Calu3 (cell line): ENCODE data around the gene PPP1R3E. TPM values are rescaled to one million over a fixed set of nuclear protein-coding genes. Genes with fewer than 3 reads are reported as not detected.

Experiments used
- BruUV-seq: library from RNA; stranded (reverse); fragments of 400-500 nt; replicated peaks from 2 replicates; lab custom pipeline; 2021; lab: Mats Ljungman, UMichigan
- CTCF ChIA-PET: fragments of 300-600 bp; sonication (Branson Sonifier 250); formaldehyde crosslinking; loops from one replicate; lab custom pipeline; 2022; ENCODE audit warnings: antibody characterized with exemption; lab: Charles Lee
- DNase-seq: peaks from one replicate; pipeline ENCODE4 v3.0.0; 2022
- H3K27ac Mint-ChIP-seq: one replicate; pipeline ENCODE4 v1.8.0; 2022; ENCODE audit warnings: mixed read lengths; ENCODE audit not compliant: unreplicated experiment
- H3K27me3 Mint-ChIP-seq: one replicate; pipeline ENCODE4 v1.8.0; 2022; ENCODE audit warnings: mixed read lengths; ENCODE audit not compliant: unreplicated experiment
- H3K36me3 Mint-ChIP-seq: one replicate; pipeline ENCODE4 v1.8.0; 2022; ENCODE audit warnings: mild to moderate bottlenecking, moderate library complexity, mixed read lengths; ENCODE audit not compliant: insufficient read depth, unreplicated experiment
- H3K4me1 Mint-ChIP-seq: one replicate; pipeline ENCODE4 v1.8.0; 2022; ENCODE audit warnings: mild to moderate bottlenecking, low read depth, mixed read lengths; ENCODE audit not compliant: unreplicated experiment
- H3K4me3 Mint-ChIP-seq: one replicate; pipeline ENCODE4 v1.8.0; 2022; ENCODE audit warnings: mild to moderate bottlenecking, low read depth, moderate library complexity, mixed read lengths; ENCODE audit not compliant: unreplicated experiment
- H3K9me3 Mint-ChIP-seq: one replicate; pipeline ENCODE4 v1.8.0; 2022; ENCODE audit warnings: low read depth, mixed read lengths; ENCODE audit not compliant: unreplicated experiment
- intact Hi-C: fragments of 100-400 bp; cut with micrococcal nuclease; formaldehyde crosslinking; loops from one replicate; pipeline ENCODE4 v1.10.0; 2022; ENCODE audit not compliant: unreplicated experiment
- total RNA-seq: library from RNA; stranded (reverse); gene quantifications from 2 replicates; pipeline ENCODE4 v1.2.3, GENCODE V29; 2022
- TF ChIP-seq, protein P1 (sequence below): fragments of 200-600 bp; IDR thresholded peaks from one replicate; pipeline ENCODE4 v1.8.0; 2022; ENCODE audit warnings: antibody characterized with exemption; ENCODE audit not compliant: unreplicated experiment

PPP1R3E gene
- total RNA-seq, 1 experiment from 2014 or later = 12.8 TPM

DNA sequence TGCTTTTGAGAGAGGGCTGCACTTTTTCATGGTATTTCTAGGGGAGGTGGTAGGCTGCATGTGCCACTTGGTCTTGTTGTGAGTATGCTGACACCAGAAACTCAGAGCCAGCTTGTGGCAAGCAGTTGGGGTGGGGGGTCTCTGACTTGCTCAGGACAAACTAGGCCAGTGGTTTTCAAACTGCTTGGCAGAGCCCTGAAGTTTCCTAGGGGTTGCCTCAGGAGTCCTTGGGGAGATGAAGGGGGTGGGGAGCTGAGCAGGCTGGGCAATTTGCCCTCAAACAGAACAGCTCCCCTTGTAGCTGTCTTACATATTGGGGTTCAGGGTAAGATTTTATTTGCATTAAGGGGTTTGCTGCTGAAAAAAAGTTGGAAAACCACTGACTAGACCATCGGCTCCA, 7.9 kb upstream of the PPP1R3E start:
- Mint-ChIP-seq H3K27ac (no peak overlapping the region), H3K4me1 (peaks cover 23% of the 10 kb centered on the region), H3K9me3 (no peaks in the 10 kb centered on the region), H3K27me3 (no peaks in the 10 kb centered on the region), H3K4me3 (no peak overlapping the region), H3K36me3 (peaks cover 35% of the 10 kb centered on the region)
- TF ChIP-seq, protein P1, sequence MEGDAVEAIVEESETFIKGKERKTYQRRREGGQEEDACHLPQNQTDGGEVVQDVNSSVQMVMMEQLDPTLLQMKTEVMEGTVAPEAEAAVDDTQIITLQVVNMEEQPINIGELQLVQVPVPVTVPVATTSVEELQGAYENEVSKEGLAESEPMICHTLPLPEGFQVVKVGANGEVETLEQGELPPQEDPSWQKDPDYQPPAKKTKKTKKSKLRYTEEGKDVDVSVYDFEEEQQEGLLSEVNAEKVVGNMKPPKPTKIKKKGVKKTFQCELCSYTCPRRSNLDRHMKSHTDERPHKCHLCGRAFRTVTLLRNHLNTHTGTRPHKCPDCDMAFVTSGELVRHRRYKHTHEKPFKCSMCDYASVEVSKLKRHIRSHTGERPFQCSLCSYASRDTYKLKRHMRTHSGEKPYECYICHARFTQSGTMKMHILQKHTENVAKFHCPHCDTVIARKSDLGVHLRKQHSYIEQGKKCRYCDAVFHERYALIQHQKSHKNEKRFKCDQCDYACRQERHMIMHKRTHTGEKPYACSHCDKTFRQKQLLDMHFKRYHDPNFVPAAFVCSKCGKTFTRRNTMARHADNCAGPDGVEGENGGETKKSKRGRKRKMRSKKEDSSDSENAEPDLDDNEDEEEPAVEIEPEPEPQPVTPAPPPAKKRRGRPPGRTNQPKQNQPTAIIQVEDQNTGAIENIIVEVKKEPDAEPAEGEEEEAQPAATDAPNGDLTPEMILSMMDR = no peak
- intact Hi-C loops = no loop called here
- CTCF ChIA-PET = no interaction called here
- DNase-seq = no peak
- no TSS peak for BruUV-seq

DNA sequence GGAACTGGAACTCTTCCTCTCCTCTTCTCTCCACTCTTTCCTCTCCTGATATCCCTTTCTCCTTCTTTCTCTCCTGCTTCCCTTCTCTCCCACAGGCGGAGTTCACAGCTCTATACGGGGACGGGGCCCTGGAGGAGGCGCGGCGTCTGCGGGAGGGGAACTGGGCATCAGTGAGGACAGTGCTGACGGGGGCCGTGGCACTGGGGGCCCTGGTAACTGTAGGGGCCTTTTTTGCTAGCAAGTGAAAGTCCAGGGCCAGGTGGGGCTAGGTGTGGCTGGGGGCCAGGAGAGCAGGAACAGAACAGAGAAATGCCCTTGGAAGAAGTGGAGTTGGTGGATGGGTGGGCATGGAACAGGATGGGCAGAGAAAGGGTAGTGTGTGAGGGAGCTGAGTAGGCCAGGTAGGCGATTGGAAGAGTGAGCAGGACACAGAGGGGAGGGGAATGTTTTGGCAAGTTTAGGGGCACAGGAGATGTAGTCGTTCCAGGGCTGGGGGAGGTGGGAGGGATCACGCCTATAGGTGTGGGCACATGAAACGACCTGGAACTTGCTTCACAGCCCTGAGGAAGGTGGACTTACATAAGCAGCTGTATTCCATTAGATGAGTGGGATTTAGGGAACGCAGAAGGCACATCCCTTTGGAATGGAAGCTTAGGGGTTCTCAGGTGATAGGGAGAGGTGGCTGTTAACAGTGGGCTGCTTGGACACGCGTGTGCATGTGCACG, 6.2 kb upstream of the PPP1R3E start:
- no peaks in the 10 kb centered on the region for H3K9me3 Mint-ChIP-seq
- intact Hi-C loops = no loop called here
- H3K4me3 Mint-ChIP-seq = peak overlapping the region; percentile 91
- CTCF ChIA-PET = no interaction called here
- peaks cover 23% of the 10 kb centered on the region for H3K4me1 Mint-ChIP-seq
- H3K36me3 Mint-ChIP-seq = peaks cover 35% of the 10 kb centered on the region
- BruUV-seq = no TSS peak
- no peaks in the 10 kb centered on the region for H3K27me3 Mint-ChIP-seq
- no peak for DNase-seq
- TF ChIP-seq, protein P1 = no peak
- no peak overlapping the region for H3K27ac Mint-ChIP-seq

DNA sequence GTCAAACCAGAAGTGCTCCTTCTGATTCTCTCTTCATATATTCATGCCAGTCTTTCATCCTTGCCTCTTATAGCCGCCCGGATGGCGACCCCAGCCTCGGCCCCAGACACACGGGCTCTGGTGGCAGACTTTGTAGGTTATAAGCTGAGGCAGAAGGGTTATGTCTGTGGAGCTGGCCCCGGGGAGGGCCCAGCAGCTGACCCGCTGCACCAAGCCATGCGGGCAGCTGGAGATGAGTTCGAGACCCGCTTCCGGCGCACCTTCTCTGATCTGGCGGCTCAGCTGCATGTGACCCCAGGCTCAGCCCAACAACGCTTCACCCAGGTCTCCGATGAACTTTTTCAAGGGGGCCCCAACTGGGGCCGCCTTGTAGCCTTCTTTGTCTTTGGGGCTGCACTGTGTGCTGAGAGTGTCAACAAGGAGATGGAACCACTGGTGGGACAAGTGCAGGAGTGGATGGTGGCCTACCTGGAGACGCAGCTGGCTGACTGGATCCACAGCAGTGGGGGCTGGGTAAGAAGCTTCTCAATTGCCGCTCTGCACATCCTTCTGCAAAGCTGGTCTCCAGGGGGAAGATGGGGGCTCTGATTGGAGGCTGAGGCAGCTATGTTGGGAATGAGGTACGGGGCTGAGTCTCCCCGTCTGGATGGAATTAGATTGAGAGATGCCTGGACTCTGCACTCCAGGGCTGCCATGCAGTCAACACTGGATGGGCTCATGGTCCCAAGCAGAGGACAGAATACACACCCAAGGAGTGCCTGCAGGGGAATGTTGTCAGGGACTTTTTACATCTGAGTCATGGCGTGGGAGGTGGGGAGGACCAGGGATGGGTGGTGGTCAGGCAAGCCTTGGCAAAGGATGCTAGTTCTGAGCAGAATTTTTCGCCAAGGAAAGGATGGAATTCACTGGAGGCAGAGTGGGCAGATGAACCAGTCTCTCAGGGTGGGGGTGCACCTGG, 5.3 kb upstream of the PPP1R3E start:
- Mint-ChIP-seq H3K27ac (peak overlapping the region; percentile 85), H3K27me3 (no peaks in the 10 kb centered on the region), H3K36me3 (peaks cover 35% of the 10 kb centered on the region), H3K9me3 (no peaks in the 10 kb centered on the region), H3K4me1 (peaks cover 23% of the 10 kb centered on the region), H3K4me3 (peak overlapping the region; percentile 91)
- BruUV-seq = no TSS peak
- no peak for DNase-seq
- intact Hi-C loops = no loop called here
- CTCF ChIA-PET = interaction anchor here (0.5 to 2.8 kb wide), 3 partner anchors 14 to 274 kb away, joined by 5 to 12 read pairs (median 6); partner anchors contain the start of gene PABPN1
- TF ChIP-seq, protein P1 = no peak

DNA sequence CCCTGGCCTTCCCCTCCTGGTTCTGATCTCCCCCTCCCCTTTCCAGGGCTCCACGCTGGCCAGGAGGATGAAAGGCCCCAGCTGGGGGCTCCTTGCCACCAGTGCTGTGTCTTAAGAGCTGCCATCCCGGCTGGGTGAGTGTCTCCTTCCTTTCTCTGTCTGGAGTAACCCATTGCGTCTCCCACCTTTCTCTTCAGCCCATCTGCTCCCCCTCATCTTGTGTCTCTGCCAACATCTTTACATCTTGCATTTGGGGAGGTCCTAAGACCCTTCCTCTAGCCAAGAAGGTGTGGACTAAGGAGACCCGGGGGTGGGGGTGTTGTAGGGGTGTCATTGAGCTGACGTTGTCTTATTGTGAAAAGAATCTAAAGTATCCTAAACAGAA, 4.5 kb upstream of the PPP1R3E start:
- peaks cover 23% of the 10 kb centered on the region for H3K4me1 Mint-ChIP-seq
- DNase-seq = no peak
- BruUV-seq = no TSS peak
- CTCF ChIA-PET = interaction anchor here (0.6 to 2.8 kb wide), 3 partner anchors 14 to 275 kb away, joined by 3 to 12 read pairs (median 5); partner anchors contain the start of gene PABPN1
- H3K4me3 Mint-ChIP-seq = peak overlapping the region; percentile 91
- TF ChIP-seq, protein P1 = no peak
- H3K36me3 Mint-ChIP-seq = peaks cover 43% of the 10 kb centered on the region
- intact Hi-C loops = no loop called here
- H3K27me3 Mint-ChIP-seq = no peaks in the 10 kb centered on the region
- no peaks in the 10 kb centered on the region for H3K9me3 Mint-ChIP-seq
- peak overlapping the region; percentile 85 for H3K27ac Mint-ChIP-seq
